Measurements from ENCODE around the gene CCDC12.
A peak's percentile ranks its signal among the peaks of the same experiment; 100 is the strongest.

CCDC12 gene

GRCh38 chr3:46903341-46904302, 72.9 kb downstream of the CCDC12 start:
- no peak for DNase-seq

- no peak for DNase-seq
Measured at GRCh38 chr3:46902188-46902631, 74.3 kb downstream of the CCDC12 start.

GRCh38 chr3:46901591-46902187, 74.9 kb downstream of the CCDC12 start:
- DNase-seq = no peak

GRCh38 chr3:46901061-46901460, 75.5 kb downstream of the CCDC12 start:
- DNase-seq = no peak

- DNase-seq = no peak
Measured at GRCh38 chr3:46900356-46900755, 76.2 kb downstream of the CCDC12 start.

GRCh38 chr3:46900007-46900292, 76.6 kb downstream of the CCDC12 start:
- DNase-seq = no peak

- DNase-seq = no peak
Measured at GRCh38 chr3:46899151-46900006, 77.2 kb downstream of the CCDC12 start.

GRCh38 chr3:46898321-46899150, 78.0 kb downstream of the CCDC12 start:
- DNase-seq = no peak

- DNase-seq = no peak
Measured at GRCh38 chr3:46897829-46898320, 78.7 kb downstream of the CCDC12 start.

GRCh38 chr3:46897031-46897430, 79.5 kb downstream of the CCDC12 start:
- no peak for DNase-seq

GRCh38 chr3:46896386-46896785, 80.2 kb downstream of the CCDC12 start:
- no peak for DNase-seq

- no peak for DNase-seq
Measured at GRCh38 chr3:46895761-46896160, 80.8 kb downstream of the CCDC12 start.

GRCh38 chr3:46895204-46895660, 81.3 kb downstream of the CCDC12 start:
- DNase-seq = peak; percentile 70

- no peak for DNase-seq
Measured at GRCh38 chr3:46894256-46894655, 82.3 kb downstream of the CCDC12 start.

GRCh38 chr3:46893763-46894162, 82.8 kb downstream of the CCDC12 start:
- DNase-seq = no peak

- DNase-seq = no peak
Measured at GRCh38 chr3:46893146-46893748, 83.3 kb downstream of the CCDC12 start.

- DNase-seq = no peak
Measured at GRCh38 chr3:46892285-46893145, 84.0 kb downstream of the CCDC12 start.

GRCh38 chr3:46891132-46891531, 85.4 kb downstream of the CCDC12 start:
- DNase-seq = no peak

GRCh38 chr3:46890132-46890531, 86.4 kb downstream of the CCDC12 start:
- no peak for DNase-seq

- no peak for DNase-seq
Measured at GRCh38 chr3:46889381-46890110, 87.0 kb downstream of the CCDC12 start.
